Lung (tissue), 12 donors: Measurements from ENCODE around the gene RIN2. TPM values are rescaled to one million over a fixed set of nuclear protein-coding genes. Genes with fewer than 3 reads are reported as not detected.

Source experiments
- ATAC-seq: fragments of 200-7000 bp; cut with Tn5 transposase; one replicate; pipeline ENCODE4 v1.9.1; 2020; ENCODE audit warnings: moderate number of reproducible peaks; ENCODE audit not compliant: insufficient read depth, low FRiP score
- DNase-seq, 3 donors: peaks; one replicate each; pipeline ENCODE4 v3.0.0-alpha.2; 2013 to 2017
- H3K27ac ChIP-seq, 2 donors: one replicate each; pipeline ENCODE4 v1.5.1; 2013; ENCODE audit warnings: mild to moderate bottlenecking in 2 of 2, moderate library complexity in 2 of 2, control low read depth in 1 of 2, inconsistent platforms in 1 of 2, low read depth in 1 of 2, low read length in 1 of 2
- H3K27me3 ChIP-seq, 3 donors: one replicate each; pipeline ENCODE4 v1.5.1; 2013; ENCODE audit warnings: low read length in 2 of 3; ENCODE audit not compliant: control insufficient read depth in 3 of 3, insufficient read depth in 3 of 3
- H3K36me3 ChIP-seq, 4 donors: one replicate each; pipeline ENCODE4 v1.5.1; 2013; ENCODE audit warnings: low read length in 4 of 4, mild to moderate bottlenecking in 1 of 4, moderate library complexity in 1 of 4; ENCODE audit not compliant: control insufficient read depth in 4 of 4, insufficient read depth in 4 of 4
- H3K4me1 ChIP-seq, 5 donors: one replicate each; pipeline ENCODE4 v1.5.1; 2013; ENCODE audit warnings: low read length in 5 of 5, mild to moderate bottlenecking in 2 of 5, moderate library complexity in 1 of 5; ENCODE audit not compliant: control insufficient read depth in 5 of 5, insufficient read depth in 5 of 5
- H3K4me3 ChIP-seq: one replicate; pipeline ENCODE4 v1.5.1; 2013; ENCODE audit warnings: mild to moderate bottlenecking, control low read depth, moderate library complexity
- H3K9ac ChIP-seq, 2 donors: one replicate each; pipeline ENCODE4 v1.5.1; 2013; ENCODE audit warnings: low read length in 2 of 2, control low read depth in 1 of 2; ENCODE audit not compliant: insufficient read depth in 1 of 2
- H3K9me3 ChIP-seq, 4 donors: one replicate each; pipeline ENCODE4 v1.5.1; 2013; ENCODE audit warnings: low read length in 3 of 4, mild to moderate bottlenecking in 1 of 4, moderate library complexity in 1 of 4; ENCODE audit not compliant: control insufficient read depth in 4 of 4, insufficient read depth in 3 of 4
- CTCF ChIP-seq: IDR thresholded peaks from 2 replicates; pipeline ENCODE4 v1.5.1; 2012; ENCODE audit warnings: mild to moderate bottlenecking; ENCODE audit errors: control extremely low read depth, extremely low read depth
- WGBS, 2 donors: extraction: QIAGEN DNeasy Blood & Tissue Kit; methylation state at CpG; one replicate each; pipeline ENCODE4 v1.1.7; 2013; 5-methylcytosine and 5-hydroxymethylcytosine counted together
- polyA plus RNA-seq, 2 donors: library from polyadenylated mRNA; stranded (reverse); fragments of 200-250 nt; gene quantifications; one replicate each; pipeline ENCODE4 v1.2.1, GENCODE V29; 2013
- total RNA-seq, 2 donors: library from RNA; depleted of rRNA in 1 of 2; stranded (reverse); fragments of >200 nt in 1 of 2; gene quantifications; one replicate each; pipeline ENCODE4 v1.2.1, GENCODE V29; 2014 to 2021
- donor health status: control.
- donor health status: control.
- donor health status: Bipolar disorder and iron deficiency.
- donor health status: healthy.
- donor health status: DM: yes; HTN: yes; CAD: no.

Gene RIN2
- total and polyA plus RNA-seq, 4 donors: 13.7 to 93.3 (median 64.7) TPM

GRCh38 chr20:19725814-19726525, 32.1 kb upstream of the RIN2 start:
- H3K9ac ChIP-seq: no peak overlapping the region
- H3K27me3 ChIP-seq: no peaks in the 10 kb centered on the region
- no peak for TF ChIP-seq CTCF
- DNase-seq: no peak
- ATAC-seq: no peak
- no peaks in the 10 kb centered on the region for H3K9me3 ChIP-seq
- H3K36me3 ChIP-seq: no peaks in the 10 kb centered on the region
- no peak overlapping the region for H3K27ac ChIP-seq
- no peaks in the 10 kb centered on the region for H3K4me1 ChIP-seq
- WGBS, 2 donors: 92 to 94% methylated on average over 1 of the region's 1 CpG
- no peak overlapping the region for H3K4me3 ChIP-seq

GRCh38 chr20:19727251-19727847, 30.7 kb upstream of the RIN2 start:
- Histone ChIP-seq H3K9ac (no peak overlapping the region), H3K4me1 (no peaks in the 10 kb centered on the region), H3K9me3 (no peaks in the 10 kb centered on the region), H3K27ac (no peak overlapping the region), H3K4me3 (no peak overlapping the region), H3K36me3 (no peaks in the 10 kb centered on the region), H3K27me3 (no peaks in the 10 kb centered on the region)
- WGBS, 2 donors: 90 to 93% methylated on average over 10 of the region's 10 CpGs
- DNase-seq: no peak
- no peak for TF ChIP-seq CTCF
- ATAC-seq: no peak

- no peak for TF ChIP-seq CTCF
- 90 to 97% methylated on average over 4 of the region's 4 CpGs for WGBS, 2 donors
- Histone ChIP-seq H3K36me3 (no peaks in the 10 kb centered on the region), H3K9me3 (no peaks in the 10 kb centered on the region), H3K4me3 (no peak overlapping the region), H3K4me1 (no peaks in the 10 kb centered on the region), H3K27me3 (no peaks in the 10 kb centered on the region), H3K27ac (no peak overlapping the region), H3K9ac (no peak overlapping the region)
- ATAC-seq: no peak
- no peak for DNase-seq
Measured at GRCh38 chr20:19729672-19730071, 28.4 kb upstream of the RIN2 start.
